Fibroblast of lung (primary cell): Measurements from ENCODE around the gene DAGLA.

Experiments used
- EZH2 ChIP-seq: IDR thresholded peaks from 2 replicates; pipeline ENCODE4 v1.5.1; 2012; ENCODE audit warnings: low read length, control low read depth, mild to moderate bottlenecking; ENCODE audit errors: missing control alignments
- TF ChIP-seq, protein P1 (sequence below), 2 donors: IDR thresholded peaks in 1 of 2; conservative IDR thresholded peaks in 1 of 2; 1 replicate in 1 of 2; 2 replicates in 1 of 2; pipeline ENCODE4 v1.5.1; 2011 to 2012; ENCODE audit warnings: low read length in 2 of 2, control low read depth in 1 of 2, inconsistent platforms in 1 of 2, low read depth in 1 of 2, mild to moderate bottlenecking in 1 of 2

DNA sequence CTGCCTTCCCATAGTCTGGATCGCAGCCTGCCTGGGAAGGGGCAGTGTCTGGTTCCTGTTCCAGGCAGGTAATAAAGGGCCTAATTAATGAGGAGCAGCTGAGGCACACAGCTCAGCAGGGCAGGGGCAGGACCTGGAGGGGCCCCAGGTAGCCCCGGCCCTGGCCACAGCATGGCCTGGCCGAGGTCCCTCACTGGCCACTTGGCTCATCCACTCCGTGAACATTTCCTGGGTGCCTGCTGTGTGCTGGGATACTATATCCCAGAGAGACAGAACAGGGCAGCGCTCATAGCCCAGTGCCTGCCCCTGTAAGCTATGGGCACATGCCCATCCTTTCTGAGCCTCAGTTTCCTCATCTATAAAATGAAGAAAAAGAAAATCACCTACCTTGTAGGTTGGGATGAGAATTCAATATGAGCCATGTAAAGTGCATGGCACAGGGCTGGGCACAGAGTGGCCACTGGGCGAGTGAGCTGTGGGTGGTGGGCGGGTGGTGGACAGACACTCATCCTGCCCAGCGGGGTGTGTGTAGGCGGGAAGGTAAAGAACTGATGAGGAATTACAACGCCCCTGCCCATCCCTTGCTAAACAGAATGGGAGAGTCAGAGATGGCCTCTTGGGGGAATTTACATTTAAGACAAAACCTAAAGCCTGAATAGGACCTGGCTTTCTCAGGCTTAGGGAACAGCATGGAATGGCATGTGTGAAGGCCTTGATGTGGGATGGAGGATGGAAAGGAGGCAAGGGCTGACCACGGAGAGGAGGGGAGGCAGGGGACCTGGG, 81.4 kb downstream of the DAGLA start:
- TF ChIP-seq, protein P1, sequence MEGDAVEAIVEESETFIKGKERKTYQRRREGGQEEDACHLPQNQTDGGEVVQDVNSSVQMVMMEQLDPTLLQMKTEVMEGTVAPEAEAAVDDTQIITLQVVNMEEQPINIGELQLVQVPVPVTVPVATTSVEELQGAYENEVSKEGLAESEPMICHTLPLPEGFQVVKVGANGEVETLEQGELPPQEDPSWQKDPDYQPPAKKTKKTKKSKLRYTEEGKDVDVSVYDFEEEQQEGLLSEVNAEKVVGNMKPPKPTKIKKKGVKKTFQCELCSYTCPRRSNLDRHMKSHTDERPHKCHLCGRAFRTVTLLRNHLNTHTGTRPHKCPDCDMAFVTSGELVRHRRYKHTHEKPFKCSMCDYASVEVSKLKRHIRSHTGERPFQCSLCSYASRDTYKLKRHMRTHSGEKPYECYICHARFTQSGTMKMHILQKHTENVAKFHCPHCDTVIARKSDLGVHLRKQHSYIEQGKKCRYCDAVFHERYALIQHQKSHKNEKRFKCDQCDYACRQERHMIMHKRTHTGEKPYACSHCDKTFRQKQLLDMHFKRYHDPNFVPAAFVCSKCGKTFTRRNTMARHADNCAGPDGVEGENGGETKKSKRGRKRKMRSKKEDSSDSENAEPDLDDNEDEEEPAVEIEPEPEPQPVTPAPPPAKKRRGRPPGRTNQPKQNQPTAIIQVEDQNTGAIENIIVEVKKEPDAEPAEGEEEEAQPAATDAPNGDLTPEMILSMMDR (conservative IDR thresholded peaks at IDR 0.05 in 1 of 2, IDR thresholded peaks at IDR 0.05 in 1 of 2; ENCODE audit: low read depth in 1 of 2, low read length in 2 of 2): no peak
- TF ChIP-seq EZH2: no peak
